ENCODE data around the gene ADGRE2. TPM values are rescaled to one million over a fixed set of nuclear protein-coding genes. Genes with fewer than 3 reads are reported as not detected.
"Not testable (repeated sequence)": the region's sequence is repeated elsewhere in the genome, so short reads cannot be mapped to it uniquely, and the experiment has no call there.

The ADGRE2 gene
- total RNA-seq, 1 experiment from 2014 or later, result 1.2 TPM

DNA sequence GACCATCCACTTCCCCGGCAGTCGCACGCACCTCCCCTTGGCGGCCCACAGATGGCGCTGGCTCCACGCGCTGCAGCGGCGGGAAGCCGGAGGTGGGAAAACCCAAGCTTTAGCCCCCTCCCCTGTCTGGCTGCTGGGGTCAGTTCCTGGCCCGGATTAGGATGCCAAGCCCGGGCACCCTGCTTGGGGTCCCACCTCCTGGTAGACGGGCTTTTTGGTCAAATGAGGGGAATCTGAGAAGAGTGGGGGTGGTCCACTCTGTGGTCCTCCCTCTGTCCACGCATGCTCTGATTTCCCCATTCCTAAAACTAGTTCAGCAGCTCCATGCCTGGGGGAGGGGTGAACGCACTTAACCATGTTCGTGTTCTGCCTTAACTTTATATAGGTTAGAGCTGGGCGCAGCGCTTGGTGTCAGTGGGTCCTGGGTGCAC lies 8.1 kb upstream of the ADGRE2 start:
- Histone ChIP-seq H3K18ac (ENCODE audit: insufficient read length, low read depth, low read length) (no peak overlapping the region), H3K4me1 (ENCODE audit: insufficient read depth, low read length) (no peaks in the 10 kb centered on the region), H4K20me1 (ENCODE audit: control insufficient read depth, insufficient read depth, insufficient read length) (no peaks in the 10 kb centered on the region), H2BK5ac (ENCODE audit: insufficient read length, low read length) (no peak overlapping the region), H2BK12ac (ENCODE audit: insufficient read length, low read depth, low read length) (no peak overlapping the region), H4K5ac (ENCODE audit: insufficient read length, low read depth, low read length) (no peak overlapping the region), H2BK20ac (ENCODE audit: low read depth, low read length, poor library complexity, severe bottlenecking) (no peak overlapping the region), H4K91ac (ENCODE audit: insufficient read length, low read depth, low read length) (no peak overlapping the region), H2AK5ac (ENCODE audit: insufficient read length, low read length) (no peak overlapping the region), H3K9ac (ENCODE audit: extremely low read depth, insufficient read length, low read length) (no peak overlapping the region), H3K27ac (ENCODE audit: insufficient read length, low read depth, low read length) (no peak overlapping the region), H3K4ac (ENCODE audit: low read depth, low read length) (no peak overlapping the region), H2BK15ac (ENCODE audit: low read depth, low read length) (no peak overlapping the region), H2AFZ (ENCODE audit: low read length) (peak overlapping the region; percentile 80), H3T11ph (ENCODE audit: low read length) (no peak overlapping the region), H3K23ac (ENCODE audit: insufficient read length, low read depth, low read length) (no peak overlapping the region), H3K23me2 (ENCODE audit: insufficient read length, low read depth, low read length, poor library complexity, severe bottlenecking) (no peaks in the 10 kb centered on the region), H2BK120ac (ENCODE audit: low read depth, low read length, poor library complexity, severe bottlenecking) (no peak overlapping the region), H3K9me3 (ENCODE audit: control insufficient read depth, low read depth, low read length) (no peaks in the 10 kb centered on the region), H3K14ac (ENCODE audit: insufficient read depth, low read length) (no peak overlapping the region), H3K56ac (ENCODE audit: insufficient read length, low read depth, low read length) (no peak overlapping the region), H3K79me1 (ENCODE audit: insufficient read depth, low read depth, low read length, poor library complexity, severe bottlenecking) (no peaks in the 10 kb centered on the region), H3K27me3 (ENCODE audit: insufficient read depth, low read length) (no peaks in the 10 kb centered on the region), H3K4me2 (ENCODE audit: insufficient read depth, insufficient read length, low read length) (no peak overlapping the region), H3K79me2 (ENCODE audit: insufficient read depth, low read length) (no peaks in the 10 kb centered on the region), H4K8ac (replicated peaks; ENCODE audit: insufficient read length, low read depth, low read length) (no peak overlapping the region)
- Mint-ChIP-seq H3K27me3 (ENCODE audit: low read depth) (no peaks in the 10 kb centered on the region), H3K9me3 (peaks cover 6 to 76% of the 10 kb centered on the region in 2 experiments; a peak in 4 of 5 replicates), H3K36me3 (ENCODE audit: insufficient read depth in 1 of 3, low read depth in 3 of 3) (no peaks in the 10 kb centered on the region), H3K4me3 (peak overlapping the region in 1 of 2 experiments; percentile 37; a peak in 2 of 5 replicates), H3K27ac (no peak overlapping the region), H3K4me1 (peaks cover 4% of the 10 kb centered on the region in 2 experiments; a peak in 3 of 4 replicates)
- no CpG with 5 or more reads among the region's 18 CpGs for WGBS (ENCODE audit: extremely low coverage, insufficient read length, low lambda C conversion rate)
- TF ChIP-seq, protein P1, sequence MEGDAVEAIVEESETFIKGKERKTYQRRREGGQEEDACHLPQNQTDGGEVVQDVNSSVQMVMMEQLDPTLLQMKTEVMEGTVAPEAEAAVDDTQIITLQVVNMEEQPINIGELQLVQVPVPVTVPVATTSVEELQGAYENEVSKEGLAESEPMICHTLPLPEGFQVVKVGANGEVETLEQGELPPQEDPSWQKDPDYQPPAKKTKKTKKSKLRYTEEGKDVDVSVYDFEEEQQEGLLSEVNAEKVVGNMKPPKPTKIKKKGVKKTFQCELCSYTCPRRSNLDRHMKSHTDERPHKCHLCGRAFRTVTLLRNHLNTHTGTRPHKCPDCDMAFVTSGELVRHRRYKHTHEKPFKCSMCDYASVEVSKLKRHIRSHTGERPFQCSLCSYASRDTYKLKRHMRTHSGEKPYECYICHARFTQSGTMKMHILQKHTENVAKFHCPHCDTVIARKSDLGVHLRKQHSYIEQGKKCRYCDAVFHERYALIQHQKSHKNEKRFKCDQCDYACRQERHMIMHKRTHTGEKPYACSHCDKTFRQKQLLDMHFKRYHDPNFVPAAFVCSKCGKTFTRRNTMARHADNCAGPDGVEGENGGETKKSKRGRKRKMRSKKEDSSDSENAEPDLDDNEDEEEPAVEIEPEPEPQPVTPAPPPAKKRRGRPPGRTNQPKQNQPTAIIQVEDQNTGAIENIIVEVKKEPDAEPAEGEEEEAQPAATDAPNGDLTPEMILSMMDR (conservative IDR thresholded peaks at IDR 0.05), result peak; percentile 95
- peak; percentile 81 for DNase-seq

DNA sequence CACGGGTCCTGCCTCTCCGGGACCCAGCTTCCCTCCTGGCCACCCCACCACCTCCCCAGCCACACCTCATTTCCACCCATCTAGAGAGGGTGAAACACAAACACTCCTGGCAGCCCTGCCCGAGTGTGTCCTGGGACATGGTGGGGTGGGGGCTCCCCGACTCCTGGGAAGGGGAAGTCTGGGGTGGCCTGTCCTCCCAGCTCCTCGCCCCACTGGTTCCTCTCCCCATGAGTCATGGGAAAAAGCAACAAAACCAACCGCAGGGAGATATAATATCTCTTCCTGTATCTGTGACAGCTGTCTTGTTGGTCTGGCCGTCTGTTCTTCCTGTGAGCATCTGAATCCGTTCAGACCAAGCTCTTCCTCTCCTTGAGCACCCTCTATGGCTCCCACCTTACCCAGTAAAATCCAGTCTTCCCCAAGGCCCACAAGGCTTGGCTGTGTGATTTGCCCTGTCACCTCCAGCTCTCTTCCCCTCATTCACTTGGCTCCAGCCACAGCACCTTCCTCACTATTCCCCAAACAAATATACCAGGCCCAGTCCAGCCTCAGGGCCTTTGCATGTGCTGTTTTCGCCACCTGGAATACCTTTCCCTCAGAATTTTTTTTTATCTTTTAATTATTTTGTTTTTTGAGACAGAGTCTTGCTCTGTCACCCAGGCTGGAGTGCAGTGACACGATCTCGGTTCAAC lies 6.9 kb upstream of the ADGRE2 start:
- H3K4me1 Mint-ChIP-seq; H3K4me2 ChIP-seq (ENCODE audit: insufficient read depth, insufficient read length, low read length): not testable (repeated sequence)

More for the DNA sequence above, 6.9 kb upstream of the ADGRE2 start:
- H3K4me1 ChIP-seq (ENCODE audit: insufficient read depth, low read length); H2BK12ac ChIP-seq (ENCODE audit: insufficient read length, low read depth, low read length); H4K91ac ChIP-seq (ENCODE audit: insufficient read length, low read depth, low read length); H2BK120ac ChIP-seq (ENCODE audit: low read depth, low read length, poor library complexity, severe bottlenecking); H3K23ac ChIP-seq (ENCODE audit: insufficient read length, low read depth, low read length); H3K14ac ChIP-seq (ENCODE audit: insufficient read depth, low read length); H3K36me3 Mint-ChIP-seq (ENCODE audit: insufficient read depth in 1 of 3, low read depth in 3 of 3); H2BK20ac ChIP-seq (ENCODE audit: low read depth, low read length, poor library complexity, severe bottlenecking); H3K56ac ChIP-seq (ENCODE audit: insufficient read length, low read depth, low read length); H3K23me2 ChIP-seq (ENCODE audit: insufficient read length, low read depth, low read length, poor library complexity, severe bottlenecking); H2BK5ac ChIP-seq (ENCODE audit: insufficient read length, low read length); H2AFZ ChIP-seq (ENCODE audit: low read length); H3K27me3 Mint-ChIP-seq (ENCODE audit: low read depth); H4K8ac ChIP-seq (replicated peaks; ENCODE audit: insufficient read length, low read depth, low read length); H2BK15ac ChIP-seq (ENCODE audit: low read depth, low read length); H3K27ac Mint-ChIP-seq; H3K79me1 ChIP-seq (ENCODE audit: insufficient read depth, low read depth, low read length, poor library complexity, severe bottlenecking); H3T11ph ChIP-seq (ENCODE audit: low read length); H3K9me3 ChIP-seq (ENCODE audit: control insufficient read depth, low read depth, low read length); H3K27me3 ChIP-seq (ENCODE audit: insufficient read depth, low read length); H3K9ac ChIP-seq (ENCODE audit: extremely low read depth, insufficient read length, low read length); H3K27ac ChIP-seq (ENCODE audit: insufficient read length, low read depth, low read length); H4K5ac ChIP-seq (ENCODE audit: insufficient read length, low read depth, low read length); H2AK5ac ChIP-seq (ENCODE audit: insufficient read length, low read length); H3K4ac ChIP-seq (ENCODE audit: low read depth, low read length); H4K20me1 ChIP-seq (ENCODE audit: control insufficient read depth, insufficient read depth, insufficient read length); H3K79me2 ChIP-seq (ENCODE audit: insufficient read depth, low read length); H3K18ac ChIP-seq (ENCODE audit: insufficient read length, low read depth, low read length): not testable (repeated sequence)
- Mint-ChIP-seq H3K9me3 (peaks cover 6 to 74% of the 10 kb centered on the region in 2 experiments; a peak in 4 of 5 replicates), H3K4me3 (peak overlapping the region in 1 of 2 experiments; percentile 10; a peak in 1 of 5 replicates)
- peak; percentile 12 for DNase-seq
- no CpG with 5 or more reads among the region's 11 CpGs for WGBS (ENCODE audit: extremely low coverage, insufficient read length, low lambda C conversion rate)
